GM19351 (cell line): ENCODE data around the gene MRPL21.
A peak's percentile ranks its signal among the peaks of the same experiment; 100 is the strongest.
"Not testable (repeated sequence)": the region's sequence is repeated elsewhere in the genome, so short reads cannot be mapped to it uniquely, and the experiment has no call there.

Experiments used
- ATAC-seq: cut with Tn5 transposase; IDR thresholded peaks from one replicate; pipeline ENCODE4 v1.9.1; 2021; ENCODE audit warnings: mild to moderate bottlenecking, moderate library complexity; ENCODE audit not compliant: unreplicated experiment

MRPL21 gene

DNA sequence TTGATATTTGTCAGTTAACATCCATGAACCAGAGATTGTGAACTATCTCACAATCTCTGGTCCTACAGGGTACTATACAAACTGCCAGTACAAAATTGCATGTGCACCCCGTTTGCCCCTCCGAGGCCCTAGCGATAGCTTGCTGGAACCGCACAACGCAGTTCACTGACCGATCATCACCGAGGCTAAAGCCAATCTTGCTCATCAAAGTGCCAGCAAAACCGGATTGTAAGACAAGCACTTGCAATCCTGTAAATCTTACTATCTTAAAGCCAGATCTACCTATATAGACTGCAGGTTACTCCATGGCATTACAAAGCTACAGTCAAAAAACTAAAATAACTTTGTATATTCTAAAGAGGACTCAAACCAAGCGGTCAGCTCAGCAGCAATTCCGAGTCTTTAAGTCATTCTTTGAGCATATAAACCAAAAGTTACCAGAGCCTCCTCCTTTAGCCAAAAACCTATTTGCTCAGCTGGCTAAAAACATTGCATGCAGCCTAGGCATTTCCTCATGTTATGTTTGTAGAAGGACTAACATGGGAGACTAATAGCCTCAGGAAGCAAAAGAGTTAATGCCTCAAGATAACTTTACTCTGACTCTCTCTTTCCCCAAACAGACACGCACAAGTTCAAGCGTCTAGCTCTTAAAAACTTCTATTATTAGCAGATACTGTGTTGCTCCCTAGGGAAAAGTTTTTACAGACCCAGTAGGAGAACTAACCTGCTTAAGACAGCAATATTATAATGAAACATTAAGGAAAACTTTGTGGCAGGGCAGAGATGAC is 31.2 kb downstream of the MRPL21 start:
- ATAC-seq, result no peak

- ATAC-seq, result no peak
These were observed 33.2 kb downstream of the MRPL21 start for GRCh38 chr11:68870470-68870869.

- ATAC-seq, result no peak
These were observed 35.3 kb downstream of the MRPL21 start for GRCh38 chr11:68868221-68868835.

DNA sequence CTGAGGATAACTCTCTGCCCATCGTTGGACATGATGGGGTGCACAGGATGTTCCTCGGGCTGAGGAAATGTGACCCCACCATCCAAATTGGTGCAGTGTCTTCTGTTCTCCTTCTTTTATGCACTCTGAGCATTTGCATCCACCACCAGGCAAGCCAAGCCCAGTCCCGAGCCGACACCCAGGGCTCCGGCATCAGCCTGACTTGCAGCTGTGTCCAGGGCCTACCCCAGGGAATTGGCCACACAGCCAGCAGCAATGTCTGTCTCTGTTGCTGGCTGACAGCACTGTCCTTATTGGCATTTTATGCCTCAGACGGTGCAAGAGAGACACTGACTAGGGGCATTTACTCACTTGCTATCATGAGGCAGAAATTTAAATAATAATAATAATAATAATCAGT is 36.6 kb downstream of the MRPL21 start:
- no peak for ATAC-seq

- ATAC-seq, result no peak
These were observed 38.4 kb downstream of the MRPL21 start for GRCh38 chr11:68865241-68865640.

DNA sequence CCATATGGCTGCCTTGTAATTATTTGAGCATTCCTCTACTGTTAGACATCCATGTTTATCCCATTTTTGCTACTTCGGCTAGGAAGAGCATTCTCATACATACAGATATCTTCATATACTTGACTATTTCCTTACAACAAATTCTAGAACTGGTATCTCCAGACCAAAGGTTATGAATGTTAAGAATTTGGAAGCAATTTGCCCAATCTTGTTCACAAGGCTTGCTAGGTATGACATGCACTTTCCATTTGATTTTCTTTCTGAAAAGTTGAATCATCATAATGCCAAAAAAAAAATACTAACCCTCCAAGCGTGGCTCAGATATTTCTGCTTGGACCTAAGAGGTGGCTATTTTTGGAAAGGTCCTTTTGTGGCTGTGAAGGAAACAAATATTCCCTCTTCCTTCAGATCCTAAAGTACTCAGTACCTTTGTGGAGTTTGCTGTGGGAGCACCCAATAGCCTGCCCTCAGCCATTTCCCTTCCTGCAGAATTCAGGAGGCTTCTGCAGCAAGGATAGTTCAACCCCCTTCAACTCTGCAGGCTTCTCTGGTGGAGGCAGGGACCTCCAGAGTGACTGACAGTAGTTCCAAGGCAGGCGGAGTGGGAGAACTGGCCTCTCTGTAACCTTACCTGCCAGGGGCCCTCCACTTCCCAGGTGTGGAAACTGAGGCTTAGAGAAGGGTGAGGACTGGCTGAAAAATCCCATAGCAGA is 39.9 kb downstream of the MRPL21 start:
- no peak for ATAC-seq

GRCh38 chr11:68862421-68862820 is 41.2 kb downstream of the MRPL21 start:
- ATAC-seq, result no peak

- no peak for ATAC-seq
These were observed 44.5 kb downstream of the MRPL21 start for GRCh38 chr11:68859123-68859522.

- ATAC-seq, result no peak
These were observed 46.5 kb downstream of the MRPL21 start for GRCh38 chr11:68857037-68857586.

- not testable (repeated sequence) for ATAC-seq
These were observed 47.1 kb downstream of the MRPL21 start for GRCh38 chr11:68856425-68857030.

DNA sequence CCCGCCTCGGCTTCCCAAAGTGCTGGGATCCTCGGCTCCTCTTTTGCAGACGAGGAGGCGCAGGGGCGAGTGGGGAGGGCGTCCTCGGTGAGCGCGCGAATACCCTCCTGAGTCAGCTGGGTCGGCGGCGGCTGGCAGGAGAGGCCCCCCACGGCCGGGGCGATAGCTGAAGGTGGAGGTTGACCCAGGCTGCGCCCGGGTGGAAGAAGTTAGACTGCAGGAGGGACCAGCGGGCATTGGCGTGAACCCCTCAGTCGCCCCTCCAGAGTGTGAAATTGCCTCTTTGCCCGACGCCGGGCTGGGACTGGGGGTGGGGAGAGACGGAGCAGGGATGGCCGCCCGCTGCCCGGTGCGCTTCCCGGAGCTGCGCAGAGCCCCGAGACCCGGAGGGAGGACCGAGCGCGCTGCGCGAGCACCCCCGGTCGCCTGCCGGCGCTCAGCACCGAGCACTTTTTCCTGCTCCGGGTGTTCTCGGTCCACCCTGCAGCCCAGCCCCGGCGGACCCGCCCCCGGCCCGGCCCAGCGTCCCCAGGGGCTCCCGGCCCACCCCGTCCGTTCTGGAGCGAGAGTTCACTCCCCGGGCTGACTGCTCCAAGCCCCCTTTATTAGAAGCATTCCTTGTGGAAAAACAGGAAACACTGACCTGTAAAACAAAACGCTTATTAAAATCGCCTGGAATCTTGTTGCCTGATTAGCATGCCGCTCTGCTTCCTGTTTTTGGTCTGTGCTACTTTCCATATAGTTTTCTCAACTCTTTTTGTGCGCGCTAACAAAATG is 48.2 kb downstream of the MRPL21 start:
- no peak for ATAC-seq

DNA sequence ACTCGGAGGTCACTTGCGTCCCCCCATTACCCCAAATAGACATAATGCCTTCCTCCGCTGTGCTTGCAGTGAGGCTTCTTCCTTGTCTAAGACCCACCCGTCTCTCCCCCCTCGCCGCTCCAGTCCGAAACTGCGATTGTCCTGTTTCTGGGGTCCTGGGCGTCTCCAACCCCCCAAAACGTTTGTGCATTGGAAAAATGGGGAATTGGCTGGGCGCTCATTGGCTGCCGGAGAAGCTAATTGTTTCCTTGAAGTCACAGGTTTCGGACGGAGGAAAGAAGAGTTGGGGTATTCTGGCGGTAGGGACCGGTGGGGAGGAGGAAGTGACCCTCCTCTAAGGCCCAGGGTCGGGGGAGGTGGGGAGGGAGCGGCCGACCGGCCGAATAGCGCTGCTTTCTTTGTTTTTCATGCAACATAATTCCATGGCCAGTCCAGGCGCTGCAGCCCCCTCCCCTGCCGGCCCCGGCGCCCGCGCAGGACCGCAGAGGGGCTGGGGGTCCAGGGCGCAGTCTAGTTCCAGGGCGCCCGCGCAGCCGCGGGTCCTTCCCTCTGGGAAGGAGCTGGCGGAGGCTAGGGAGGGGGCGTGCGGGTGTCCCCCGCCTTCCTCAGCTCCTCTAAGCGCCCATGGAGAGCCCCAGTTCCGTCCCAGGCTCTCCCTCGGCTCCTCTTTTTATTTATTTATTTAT is 49.2 kb downstream of the MRPL21 start:
- no peak for ATAC-seq

GRCh38 chr11:68852628-68853027 is 51.0 kb downstream of the MRPL21 start:
- no peak for ATAC-seq

DNA sequence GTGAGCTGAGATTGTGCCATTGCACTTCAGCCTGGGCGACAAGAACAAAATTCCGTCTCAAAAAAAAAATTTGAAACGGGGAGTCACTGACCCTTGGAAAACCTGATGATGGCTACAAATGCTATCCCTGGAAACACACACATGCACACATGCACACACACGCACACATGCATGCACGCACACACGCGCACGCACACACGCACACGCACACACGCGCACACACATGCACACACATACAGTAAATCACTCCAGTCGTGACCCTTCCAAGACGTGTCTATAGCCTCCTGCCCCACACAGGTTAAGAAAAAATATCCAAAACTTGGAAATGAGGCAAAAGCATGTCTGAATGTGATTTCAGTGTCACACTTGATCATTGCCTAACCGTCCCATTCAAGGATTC is 55.2 kb downstream of the MRPL21 start:
- no peak for ATAC-seq

DNA sequence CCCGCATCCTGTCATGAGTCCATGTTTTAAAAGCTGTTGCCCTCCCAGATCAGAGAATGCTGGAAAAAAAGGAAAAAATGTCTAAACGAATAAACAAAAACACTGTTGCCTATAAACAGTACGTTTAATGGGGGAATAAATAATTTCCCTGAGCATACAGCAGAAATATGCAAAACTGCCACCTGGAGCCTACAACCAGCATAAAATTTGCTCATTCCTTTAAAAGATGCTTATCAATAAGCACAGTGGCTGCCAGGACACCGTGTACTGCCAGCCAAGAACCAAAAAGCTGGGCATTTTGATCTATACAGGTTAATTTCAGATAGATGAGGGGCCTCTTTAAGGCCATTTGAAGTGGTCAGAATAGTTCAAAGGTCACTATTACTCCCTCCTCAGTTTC is 56.2 kb downstream of the MRPL21 start:
- no peak for ATAC-seq

GRCh38 chr11:68845351-68846002 is 58.2 kb downstream of the MRPL21 start:
- ATAC-seq, result no peak

DNA sequence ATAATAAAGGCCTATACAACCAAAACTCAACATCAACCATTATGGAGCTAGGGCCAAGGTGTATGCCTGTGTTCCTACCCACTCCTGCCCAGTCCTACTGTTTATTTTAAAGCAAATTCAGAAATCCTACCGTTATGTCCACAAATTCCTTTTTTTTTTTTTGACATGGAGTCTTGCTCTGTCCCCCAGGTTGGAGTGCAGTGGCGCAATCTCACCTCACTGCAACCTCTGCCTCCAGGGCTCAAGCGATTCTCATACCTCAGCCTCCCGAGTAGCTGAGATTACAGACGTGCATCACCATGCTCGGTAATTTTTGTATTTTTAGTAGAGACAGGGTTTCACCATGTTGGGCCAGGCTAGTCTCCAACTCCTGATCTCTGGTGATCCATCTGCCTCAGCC is 58.8 kb downstream of the MRPL21 start:
- no peak for ATAC-seq

DNA sequence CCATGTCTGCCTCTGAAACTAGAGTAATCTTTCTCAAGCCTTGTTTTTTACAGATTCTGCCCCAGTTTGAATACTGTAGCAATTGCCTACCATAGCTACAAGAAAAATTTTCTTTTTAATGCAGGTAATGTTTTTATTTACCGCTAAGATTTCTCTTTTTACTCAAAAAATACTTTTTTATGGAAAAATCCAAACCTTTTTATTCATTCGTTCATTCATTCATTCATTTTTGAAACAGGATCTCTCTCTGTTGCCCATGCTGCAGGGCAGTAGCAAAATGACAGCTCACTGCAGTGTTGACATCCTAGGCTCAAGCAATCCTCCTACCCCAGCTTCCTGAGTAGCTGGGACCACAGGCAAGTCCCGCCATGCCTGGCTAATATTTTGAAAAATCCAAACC is 59.3 kb downstream of the MRPL21 start:
- ATAC-seq, result no peak

DNA sequence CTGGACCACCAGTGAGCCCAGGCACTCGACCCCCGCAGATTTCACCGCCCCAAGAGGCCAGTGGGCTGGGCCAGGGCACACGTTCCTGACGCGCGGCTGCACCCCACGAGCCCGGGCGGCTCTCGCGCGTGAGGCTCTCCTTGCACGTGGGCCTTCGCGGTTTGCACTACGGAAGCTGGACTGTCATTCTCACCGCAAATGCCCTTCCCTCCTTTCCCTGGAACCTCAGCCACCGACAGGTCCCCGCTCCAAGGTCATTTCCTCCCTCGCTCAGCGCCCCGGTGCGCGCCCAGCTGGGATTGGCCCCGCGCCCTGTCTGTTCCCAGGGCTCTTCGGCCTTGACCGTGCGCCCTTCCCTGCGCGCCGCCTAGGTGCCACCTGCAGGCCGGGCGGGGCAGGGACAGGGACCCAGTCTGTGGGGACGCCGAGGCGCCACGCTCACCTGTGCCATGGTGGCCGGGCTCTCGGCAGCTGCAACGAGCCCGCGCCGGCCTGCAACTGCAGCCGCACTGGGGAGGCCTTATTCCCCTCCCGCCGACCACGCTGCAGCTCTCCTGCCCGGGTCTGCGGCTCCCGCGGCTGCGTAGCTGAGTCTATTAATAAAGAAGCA is 59.8 kb downstream of the MRPL21 start:
- peak; percentile 48 for ATAC-seq
